ENCODE measurements around the gene CTRL.
"Not testable (repeated sequence)": the region's sequence is repeated elsewhere in the genome, so short reads cannot be mapped to it uniquely, and the experiment has no call there.

CTRL gene

GRCh38 chr16:67923414-67924116, 8.1 kb downstream of the CTRL start:
- DNase-seq, result peak; percentile 82

DNA sequence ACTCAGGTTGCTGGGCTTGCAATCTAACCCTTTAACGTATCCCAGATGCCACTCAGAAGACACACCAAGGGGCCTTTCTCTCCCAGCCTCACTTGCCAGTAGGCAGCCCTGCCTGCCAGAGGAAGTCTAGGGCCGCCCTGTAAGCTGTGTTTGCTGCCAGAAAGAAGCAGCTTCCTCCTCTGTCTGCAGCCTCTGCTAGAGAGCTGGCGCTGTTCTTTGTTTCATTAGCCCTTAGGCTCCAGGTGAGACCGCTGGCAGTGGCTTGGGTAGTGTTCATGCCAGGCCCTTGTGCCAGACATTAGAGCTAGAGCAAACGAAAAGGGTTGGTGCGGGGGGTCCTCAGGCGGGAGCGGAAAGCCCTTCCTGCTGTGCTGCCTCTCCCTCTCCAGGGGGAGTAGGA, 8.9 kb downstream of the CTRL start:
- peak; percentile 82 for DNase-seq

- DNase-seq, result no peak
These were observed 9.4 kb downstream of the CTRL start for GRCh38 chr16:67922221-67922620.

DNA sequence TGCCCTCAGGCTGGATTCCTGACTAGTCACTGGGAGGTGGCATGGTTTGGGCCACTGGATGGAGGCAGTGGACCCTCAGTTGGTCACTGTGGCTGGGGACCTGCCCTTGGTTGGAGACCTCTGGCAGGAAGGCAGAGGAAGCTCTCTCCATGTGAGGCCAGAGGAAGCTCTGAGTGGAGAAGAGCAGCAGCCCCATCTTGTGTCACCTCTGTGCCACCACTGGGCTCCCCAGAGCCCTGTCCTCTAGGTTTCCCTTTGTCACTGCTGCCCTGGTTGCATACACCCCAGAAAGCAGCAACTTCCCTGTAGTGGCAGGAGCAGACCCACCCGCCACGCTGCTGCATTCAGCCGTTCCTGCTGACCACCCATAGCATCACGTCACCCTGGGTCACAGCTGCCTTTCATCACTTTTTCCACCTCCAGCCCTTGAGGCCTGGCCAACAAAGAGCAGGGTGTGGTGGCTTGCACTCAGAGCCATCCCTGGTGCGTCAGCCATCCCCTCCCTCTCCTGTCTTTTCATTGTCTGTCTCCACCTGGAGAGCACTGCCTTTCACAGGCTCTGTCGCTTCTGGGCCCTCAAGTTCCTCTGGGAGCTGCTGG, 11.9 kb downstream of the CTRL start:
- no peak for DNase-seq

GRCh38 chr16:67917852-67918236, 13.8 kb downstream of the CTRL start:
- no peak for DNase-seq

DNA sequence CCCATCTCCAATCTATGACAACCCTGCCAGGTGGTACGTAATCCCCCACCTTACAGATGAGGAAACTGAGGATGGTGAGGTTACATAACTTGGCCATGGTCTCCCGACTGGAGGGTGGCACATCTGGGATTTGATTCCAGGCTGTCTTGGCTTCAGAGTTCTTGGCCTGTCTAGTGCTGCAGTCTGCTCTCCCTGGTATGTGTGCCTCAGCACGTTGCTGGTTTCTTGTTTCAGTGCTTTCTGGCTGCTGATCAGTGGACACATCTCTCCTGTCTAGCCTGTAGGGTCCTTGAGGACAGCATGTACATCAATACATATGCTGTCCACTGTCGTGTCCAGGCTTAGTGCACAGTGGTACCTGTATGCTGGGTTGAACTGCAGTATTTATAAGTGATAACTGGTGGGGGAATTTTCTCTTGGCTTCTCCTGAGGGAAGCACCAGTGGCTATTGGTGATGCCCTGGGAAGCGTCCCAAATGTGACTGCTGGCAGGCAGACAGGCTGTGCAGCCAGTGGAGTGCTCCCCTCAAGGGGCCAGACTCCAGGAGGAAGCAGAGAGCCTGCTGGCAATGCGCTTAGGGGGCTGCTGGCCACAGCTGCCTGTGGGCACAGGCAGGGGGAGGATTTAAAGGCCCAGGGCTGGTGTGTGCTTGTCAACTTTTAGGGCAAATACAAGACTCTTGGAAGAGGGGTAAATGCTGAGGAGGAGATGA, 14.4 kb downstream of the CTRL start:
- DNase-seq, result peak; percentile 44

GRCh38 chr16:67915831-67916723, 15.6 kb downstream of the CTRL start:
- DNase-seq, result no peak

- DNase-seq, result not testable (repeated sequence)
These were observed 16.2 kb downstream of the CTRL start for GRCh38 chr16:67915496-67915769.

DNA sequence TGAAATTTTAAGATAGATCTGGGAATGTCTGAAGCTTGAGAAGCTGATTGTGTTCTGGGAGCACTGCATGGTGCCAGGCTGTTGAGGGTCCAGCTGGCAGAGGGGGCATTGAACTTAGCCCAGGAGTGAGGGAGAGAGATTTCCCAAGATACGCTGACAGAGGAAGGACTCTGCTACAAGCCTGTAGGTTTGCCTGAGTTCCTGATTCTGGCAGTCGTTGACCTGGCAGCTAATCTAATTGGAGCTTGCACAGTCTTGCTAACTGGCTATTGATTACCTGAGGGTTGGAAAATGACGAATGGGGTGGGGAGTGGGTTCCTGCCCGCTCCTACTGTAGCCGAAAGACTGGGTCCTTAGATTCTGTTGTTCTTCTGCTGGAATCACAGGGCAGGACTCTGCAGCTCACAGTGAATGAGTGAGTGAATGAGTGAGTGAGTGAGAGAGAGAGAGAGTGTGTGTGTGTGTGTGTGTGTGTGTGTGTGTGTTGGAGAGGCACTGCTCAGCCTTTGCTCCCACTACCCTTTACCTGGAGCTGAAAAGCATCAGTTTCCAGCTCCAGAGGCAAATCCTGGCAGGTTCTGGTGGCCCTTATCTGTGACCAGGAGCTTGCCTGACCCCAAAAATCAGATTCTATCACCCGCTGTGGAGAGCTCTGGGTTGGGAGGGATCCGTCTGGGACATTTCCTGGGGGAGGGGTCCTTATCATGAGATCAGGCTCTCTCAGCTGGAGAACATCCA, 16.7 kb downstream of the CTRL start:
- no peak for DNase-seq

- no peak for DNase-seq
These were observed 21.5 kb downstream of the CTRL start for GRCh38 chr16:67910158-67910557.

- DNase-seq, result no peak
These were observed 22.5 kb downstream of the CTRL start for GRCh38 chr16:67909056-67909742.

DNA sequence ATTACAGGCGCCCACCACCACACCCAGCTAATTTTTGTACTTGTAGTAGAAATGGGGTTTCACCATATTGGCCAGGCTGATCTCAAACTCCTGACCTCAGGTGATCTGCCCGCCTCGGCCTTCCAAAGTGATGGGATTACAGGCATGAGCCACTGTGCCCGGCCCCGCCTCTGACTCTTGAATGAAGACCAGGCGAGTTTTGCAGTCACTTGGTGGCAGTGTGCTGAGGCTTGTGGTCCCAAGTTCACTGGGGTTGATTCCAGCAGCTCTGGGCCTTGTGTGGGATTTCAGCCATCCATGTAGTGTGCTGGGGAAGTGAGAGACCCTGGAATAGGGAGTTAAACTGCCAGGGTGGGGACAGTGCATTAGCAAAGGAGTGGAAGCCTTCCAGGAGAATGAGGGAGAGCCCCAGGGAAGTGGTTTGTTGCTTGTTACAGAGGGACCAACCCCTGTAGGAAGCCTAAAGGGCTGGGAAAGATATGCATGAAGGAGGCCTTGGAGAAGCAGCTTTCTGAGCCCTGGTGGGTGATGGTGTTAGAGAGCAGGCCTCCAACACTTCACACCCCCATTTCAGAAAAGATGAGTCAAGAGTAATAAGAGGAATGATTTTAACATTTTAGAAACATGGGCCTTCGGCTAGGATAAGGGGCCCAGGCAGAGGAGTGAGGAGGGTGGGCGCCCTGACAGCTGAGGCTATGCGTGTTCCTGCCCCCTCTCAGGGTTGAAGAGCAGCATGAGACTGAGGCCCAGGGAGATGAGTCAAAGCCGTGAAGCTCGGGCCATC, 24.1 kb downstream of the CTRL start:
- no peak for DNase-seq

DNA sequence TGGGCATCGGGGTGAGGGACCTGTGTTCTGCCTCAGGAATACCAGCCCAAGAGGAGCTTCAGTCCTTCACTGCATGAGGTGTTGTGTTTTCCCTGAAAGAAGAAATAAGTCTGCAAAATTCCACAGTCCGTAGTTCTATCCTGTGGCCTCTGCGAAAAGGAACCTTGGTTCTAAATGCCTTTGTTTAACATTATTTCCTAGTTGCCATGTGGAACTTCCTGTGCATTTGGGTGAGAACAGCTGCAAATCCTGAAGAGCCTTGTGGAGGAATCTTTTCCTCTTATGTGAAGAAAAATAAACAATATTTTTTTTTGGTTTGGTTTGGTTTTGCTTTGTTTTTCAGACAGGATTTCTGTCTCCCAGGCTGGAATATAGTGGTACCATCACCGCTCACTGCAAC, 28.8 kb downstream of the CTRL start:
- no peak for DNase-seq

- DNase-seq, result no peak
These were observed 29.9 kb downstream of the CTRL start for GRCh38 chr16:67901734-67902133.

DNA sequence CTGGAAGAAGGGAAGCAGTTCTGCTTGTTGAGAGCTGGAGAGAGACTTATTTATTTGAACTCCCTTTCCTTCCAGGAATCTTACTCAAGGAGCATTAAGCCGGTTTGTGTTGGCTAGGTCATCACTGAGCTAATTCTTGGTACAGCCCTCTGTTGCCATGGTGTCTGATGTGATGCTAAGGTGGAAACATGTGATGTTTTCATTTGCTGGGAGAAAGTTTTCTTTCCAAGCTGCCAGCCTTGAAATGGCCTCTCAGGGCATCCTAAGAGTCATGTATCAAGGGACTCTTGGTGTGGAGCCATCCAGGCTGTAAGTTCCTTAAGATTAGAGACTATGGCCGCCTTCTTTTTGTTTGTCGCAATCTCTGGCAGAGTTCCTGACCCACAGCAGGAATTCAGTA, 34.4 kb downstream of the CTRL start:
- no peak for DNase-seq

- DNase-seq, result no peak
These were observed 37.8 kb downstream of the CTRL start for GRCh38 chr16:67893743-67894399.

GRCh38 chr16:67892899-67893742, 38.5 kb downstream of the CTRL start, which contains the start of gene PSKH1:
PSKH1 (plus strand) TSS chr16:67893254; CDS start chr16:67908750, 15,496 bp downstream.
- peak; percentile 67 for DNase-seq

- no peak for DNase-seq
These were observed 39.3 kb downstream of the CTRL start for GRCh38 chr16:67892375-67892774.

GRCh38 chr16:67888331-67888730, 43.3 kb downstream of the CTRL start:
- DNase-seq, result no peak

GRCh38 chr16:67886387-67886786, 45.3 kb downstream of the CTRL start:
- DNase-seq, result no peak
